SW 1271 (cell line): Measurements from ENCODE around the gene SYCE3.
"Not testable (repeated sequence)": the region's sequence is repeated elsewhere in the genome, so short reads cannot be mapped to it uniquely, and the experiment has no call there.

Source experiments
- DNase-seq, 2 experiments: peaks; one replicate each; lab custom pipeline; 2025; lab: John Stamatoyannopoulos, UW

SYCE3 gene, protein sequence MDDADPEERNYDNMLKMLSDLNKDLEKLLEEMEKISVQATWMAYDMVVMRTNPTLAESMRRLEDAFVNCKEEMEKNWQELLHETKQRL

DNA sequence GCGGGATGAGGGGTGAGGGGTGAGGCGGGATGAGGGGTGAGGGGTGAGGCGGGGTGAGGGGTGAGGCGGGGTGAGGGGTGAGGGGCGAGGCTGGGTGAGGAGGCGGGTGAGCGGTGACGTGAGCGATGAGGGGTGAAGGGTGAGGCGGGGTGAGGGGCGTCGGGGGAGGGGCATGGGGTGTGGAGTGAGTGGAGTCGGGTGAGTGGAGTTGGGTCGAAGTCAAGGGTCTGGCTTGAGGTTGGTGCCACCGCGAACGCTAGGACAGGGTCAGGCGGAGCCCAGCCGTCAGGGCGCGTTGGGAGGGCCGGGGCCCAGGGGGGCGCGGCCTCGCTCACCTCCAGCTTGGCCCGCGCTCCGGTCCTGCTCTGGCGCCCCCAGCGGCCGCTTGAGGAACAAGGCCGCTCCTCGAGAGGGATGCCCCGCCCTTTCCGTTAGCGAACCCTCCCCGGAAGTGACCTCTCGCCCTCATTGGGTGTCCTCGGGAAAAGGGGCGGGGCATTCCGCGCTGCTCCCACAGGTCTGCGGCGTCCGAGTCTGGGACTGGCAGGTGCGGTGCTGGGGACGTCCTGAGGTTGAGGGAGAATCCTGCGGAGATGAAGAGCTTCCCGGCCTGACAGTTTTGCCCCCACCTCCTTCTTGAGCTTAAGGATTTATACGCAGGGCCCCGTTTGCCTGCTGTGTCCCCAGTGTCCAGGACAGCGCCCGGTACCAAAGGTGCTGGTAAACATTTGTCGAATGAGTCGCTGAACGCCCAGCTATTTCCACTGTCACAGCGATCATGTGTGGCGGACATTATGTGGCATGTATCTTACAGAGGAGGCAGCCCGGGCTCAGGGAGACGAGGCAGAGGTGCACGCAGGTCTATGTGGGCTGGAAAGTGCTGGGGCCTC lies at the start of gene SYCE3:
Gene SYCE3, minus strand, starts transcription at position 397 of the 890 bp plus-strand sequence. CDS start 6,514 bp downstream, outside the sequence.
- DNase-seq, result peak; percentile 73 to 87

DNA sequence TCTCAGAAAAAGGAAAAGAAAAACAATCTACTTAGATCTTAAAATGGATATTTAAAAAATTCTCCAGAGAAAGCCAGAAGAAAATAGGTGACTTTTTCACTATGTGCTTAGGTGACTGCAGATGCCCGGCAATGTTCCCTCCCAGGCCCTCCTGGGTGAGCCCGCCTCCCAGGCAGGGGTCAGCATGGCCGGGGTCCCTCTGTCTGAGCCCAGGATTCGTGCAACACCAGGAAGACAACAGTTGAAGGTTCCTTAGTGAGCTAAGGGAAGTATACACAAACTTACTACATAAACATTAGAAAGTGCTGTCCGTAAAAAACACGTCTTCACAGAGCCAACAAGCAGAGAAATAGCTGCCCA lies 49.4 kb upstream of the SYCE3 start:
- DNase-seq, result no peak

DNA sequence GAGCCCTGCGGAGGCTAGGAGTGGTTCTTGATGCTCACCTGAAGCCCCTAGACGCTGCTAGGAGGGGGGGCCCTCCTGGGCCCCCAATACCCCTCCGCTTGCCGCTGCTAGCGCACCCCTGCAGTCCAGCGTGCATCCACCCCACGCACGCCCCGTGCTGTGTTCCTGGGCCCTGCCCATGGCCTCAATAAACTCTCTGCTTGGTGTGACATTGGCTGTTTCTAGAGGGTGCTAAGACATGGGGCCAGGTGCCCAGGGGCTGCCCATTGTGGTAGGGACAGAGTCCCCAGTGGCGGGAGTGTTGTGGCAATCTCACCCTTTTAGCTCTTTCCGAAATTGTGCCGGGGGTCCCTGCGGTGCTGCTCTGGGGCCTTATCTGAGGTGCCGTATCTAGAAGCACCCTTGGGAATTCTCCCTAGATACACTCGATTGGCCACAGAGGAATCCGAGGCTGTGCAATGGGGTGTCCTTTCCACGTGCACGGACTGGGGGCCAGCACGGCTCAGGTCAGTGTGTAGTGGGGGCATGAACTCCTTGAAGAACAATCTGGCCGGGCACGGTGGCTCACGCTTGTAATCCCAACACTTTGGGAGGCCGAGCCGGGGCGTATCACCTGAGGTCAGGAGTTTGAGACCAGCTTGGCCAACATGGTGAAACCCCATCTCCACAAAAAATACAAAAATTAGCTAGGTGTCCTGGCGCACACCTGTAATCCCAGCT lies 48.8 kb upstream of the SYCE3 start:
- no peak for DNase-seq

DNA sequence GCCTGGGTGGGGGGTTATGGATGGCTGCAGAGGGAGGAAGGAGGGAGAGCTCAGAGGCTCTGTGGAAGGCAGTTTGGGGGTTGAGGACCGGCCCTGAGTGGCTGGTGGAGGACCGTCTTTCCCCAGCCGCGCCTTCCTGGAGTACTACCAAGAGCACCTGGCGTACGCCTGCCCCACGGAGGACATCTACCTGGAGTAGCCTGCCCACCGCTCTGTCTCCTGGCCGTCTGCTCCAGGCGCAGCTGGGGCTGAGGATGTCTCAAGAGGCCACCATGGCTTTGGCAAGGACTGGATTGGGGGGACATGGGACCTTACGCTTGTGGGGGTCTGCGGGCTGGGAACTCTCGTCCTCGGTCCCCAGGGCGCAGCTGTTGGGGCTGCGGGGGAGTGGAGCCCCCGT lies 47.9 kb upstream of the SYCE3 start:
- DNase-seq, result no peak

DNA sequence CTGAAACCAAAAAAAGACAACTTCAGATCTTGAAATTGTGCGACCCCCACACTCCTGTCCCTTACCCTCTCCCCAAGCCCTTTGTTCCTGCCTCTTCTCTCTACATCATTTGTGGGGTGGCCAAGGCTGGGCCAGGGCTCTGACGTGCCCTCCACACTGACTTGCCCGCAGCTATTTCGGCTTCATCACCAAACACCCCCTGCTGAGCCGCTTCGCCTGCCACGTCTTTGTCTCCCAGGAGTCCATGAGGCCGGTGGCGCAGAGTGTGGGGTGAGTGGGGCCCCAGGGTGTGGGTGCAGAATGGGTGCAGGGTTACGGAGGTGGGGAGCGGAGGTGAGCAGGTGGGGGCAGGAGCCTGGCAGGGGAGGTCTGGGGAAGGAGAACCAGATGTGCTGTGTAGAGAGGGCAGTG lies 47.3 kb upstream of the SYCE3 start:
- no peak for DNase-seq

DNA sequence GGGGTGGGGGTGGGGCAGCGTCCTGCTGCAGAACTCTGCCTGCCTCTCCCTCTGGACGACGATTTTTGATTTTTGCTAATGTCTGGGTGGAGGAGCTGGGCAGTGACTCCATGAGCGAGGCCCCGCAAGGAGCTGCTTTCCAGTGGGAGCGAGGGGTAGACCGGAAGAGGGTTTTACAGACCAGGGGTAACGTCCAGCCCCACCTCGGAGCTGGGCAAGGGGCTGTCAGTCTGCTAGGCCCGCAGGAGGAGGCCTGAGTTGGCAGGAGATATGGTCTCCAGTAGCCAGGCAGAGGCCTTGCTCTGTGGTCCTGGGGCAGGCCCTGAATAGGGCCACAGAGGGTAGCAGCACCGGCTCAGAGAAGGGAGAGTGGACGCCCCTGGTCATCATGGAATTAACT lies 46.9 kb upstream of the SYCE3 start:
- no peak for DNase-seq

DNA sequence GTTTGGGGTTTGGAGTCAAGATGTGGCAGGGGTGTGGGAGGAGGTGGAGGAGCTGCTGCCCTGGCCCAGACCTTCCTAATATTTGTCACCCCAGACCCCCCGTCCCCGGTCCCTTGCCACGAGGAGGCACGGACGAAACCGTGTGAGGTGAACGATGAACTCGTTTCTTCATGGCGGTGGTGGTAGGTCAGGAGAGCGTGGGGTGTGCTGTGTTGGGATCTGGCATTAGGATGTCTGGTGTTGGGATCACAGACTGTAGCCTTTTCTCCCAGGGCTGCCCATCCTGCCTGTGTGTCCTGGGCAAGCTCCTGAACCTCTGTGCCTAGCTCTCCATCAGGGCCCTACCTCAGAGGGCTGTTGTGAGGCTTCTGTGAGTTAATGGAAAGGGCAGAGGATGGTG lies 46.3 kb upstream of the SYCE3 start:
- no peak for DNase-seq

DNA sequence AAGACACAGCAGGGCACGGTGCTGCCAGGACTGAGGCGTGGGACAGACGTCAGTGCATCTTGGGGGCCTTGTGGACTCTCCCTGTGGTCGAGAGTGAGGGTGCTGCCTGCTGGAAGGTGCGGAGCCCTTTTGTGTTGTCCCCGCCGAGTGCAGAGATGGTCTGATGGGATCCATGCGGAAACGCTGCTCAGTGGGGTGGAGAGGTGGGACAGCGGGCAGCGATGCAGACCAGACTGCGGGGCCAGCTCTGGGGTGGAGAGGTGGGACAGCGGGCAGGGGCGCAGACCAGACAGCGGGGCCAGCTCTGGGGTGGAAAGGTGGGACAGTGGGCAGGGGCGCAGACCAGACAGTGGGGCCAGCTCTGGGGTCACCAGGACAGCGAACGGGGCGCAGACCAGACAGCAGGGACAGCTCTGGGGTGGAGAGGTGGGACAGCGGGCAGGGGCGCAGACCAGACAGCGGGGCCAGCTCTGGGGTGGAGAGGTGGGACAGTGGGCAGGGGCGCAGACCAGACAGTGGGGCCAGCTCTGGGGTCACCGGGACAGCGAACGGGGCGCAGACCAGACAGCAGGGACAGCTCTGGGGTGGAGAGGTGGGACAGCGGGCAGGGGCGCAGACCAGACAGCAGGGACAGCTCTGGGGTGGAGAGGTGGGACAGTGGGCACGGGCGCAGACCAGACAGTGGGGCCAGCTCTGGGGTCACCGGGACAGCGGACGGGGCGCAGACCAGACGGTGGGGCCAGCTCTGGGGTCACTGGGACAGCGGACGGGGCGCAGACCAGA lies 45.5 kb upstream of the SYCE3 start:
- DNase-seq, result not testable (repeated sequence)

DNA sequence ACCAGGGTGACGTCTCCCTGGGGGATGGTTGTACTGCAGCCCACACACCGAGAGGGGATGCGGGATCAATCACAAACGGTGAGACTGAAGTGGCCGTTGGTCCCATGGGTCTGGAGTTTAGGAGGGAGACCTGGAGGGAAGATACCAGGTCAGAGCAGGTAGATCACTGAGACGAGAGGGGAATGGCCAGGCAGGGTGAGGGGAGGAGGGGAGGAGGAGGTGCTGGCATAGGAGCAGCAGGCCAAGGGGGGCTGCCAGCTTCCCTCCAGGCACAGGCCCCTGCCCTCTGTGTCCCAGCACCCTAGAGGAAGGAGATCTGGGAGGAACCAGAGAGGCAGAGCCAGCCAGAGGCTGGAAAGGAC lies 44.9 kb upstream of the SYCE3 start:
- no peak for DNase-seq

DNA sequence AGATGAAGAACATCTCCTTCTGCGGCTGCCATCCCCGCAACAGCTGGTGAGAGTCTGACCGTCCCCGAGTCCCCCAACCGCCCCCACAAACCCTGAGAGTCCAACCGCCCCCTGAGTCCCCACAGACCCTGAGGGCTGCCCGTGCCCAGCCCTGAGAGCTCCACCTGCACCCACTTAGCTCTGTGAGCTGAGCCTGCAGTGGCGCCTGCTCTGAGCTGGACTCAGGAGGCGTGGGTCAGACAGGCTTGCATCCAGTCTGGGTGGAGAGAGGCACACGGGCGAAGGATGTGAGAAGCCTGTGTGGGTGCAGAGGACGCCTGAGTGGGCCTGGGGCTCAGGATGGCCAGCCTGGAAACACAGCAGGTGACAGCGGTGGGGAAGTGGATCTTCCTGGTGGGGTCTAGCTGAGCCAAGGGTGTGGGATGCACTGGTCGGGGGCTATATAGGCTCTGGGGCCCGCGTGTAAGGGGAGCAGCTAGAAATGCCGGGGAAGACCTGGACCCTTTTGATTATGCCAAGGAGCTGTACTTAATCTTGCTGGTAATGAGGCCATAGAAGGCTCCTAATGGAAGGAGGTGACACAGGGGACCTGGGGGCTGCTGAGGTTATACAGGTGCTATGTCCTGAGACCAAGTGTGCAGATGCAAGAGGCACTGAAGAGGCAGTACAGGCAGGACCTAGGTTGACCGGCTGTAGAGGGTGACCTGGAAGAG lies 44.4 kb upstream of the SYCE3 start:
- no peak for DNase-seq

DNA sequence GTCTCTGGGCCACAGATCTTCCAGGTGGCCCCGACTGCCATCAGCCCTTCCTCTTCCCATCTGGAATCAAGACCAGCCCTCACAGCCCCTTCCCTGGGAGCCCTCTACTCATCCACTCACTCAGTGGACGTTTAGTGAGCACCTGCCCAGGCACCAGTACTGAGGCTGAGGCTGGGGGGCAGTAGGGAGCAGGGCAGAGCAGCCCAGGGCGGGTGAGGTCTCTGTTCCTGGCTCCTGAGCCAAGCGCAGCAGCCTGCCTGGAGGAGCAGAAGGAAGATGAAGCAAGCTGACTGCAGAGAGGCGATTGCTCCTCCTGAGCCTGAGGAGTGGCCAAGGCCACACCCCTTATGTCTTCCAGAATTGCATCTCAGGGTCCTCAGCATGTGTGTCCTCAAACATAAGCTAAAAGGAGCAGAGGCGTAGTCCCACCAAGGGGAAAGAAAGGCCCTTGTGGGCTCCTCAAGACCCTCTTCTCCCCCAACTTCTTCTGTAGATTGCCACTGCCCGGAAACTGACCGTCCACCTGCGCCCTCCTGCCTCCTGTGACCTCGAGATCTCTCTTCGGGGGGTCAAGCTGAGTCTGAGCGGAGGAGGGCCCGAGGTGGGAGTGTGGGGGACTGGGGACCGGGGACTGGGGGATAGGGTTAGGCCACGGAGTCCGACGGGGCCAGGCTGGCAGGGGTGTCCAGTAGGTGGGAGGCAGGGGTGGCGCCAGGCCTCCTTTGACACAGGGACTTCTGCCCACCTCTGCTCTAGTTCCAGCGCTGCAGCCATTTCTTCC lies 43.6 kb upstream of the SYCE3 start:
- no peak for DNase-seq

DNA sequence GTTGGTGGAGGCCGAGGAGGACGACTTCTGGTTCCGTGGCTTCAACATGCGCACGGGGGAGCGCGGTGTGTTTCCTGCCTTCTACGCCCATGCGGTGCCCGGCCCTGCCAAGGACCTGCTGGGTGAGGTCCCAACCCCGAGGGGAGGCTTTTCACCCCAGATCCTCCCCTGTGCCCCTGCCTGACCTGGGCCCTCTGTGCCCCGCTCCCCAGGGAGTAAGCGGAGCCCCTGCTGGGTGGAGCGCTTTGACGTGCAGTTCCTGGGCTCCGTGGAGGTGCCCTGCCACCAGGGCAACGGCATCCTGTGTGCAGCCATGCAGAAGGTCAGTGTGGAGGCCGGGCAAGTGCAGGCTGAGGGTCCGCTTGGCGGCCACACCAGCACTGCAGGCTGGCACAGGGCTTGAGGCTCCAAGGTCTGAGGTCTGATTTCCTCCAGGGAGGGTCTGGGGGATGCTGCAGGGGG lies 42.9 kb upstream of the SYCE3 start:
- DNase-seq, result no peak

DNA sequence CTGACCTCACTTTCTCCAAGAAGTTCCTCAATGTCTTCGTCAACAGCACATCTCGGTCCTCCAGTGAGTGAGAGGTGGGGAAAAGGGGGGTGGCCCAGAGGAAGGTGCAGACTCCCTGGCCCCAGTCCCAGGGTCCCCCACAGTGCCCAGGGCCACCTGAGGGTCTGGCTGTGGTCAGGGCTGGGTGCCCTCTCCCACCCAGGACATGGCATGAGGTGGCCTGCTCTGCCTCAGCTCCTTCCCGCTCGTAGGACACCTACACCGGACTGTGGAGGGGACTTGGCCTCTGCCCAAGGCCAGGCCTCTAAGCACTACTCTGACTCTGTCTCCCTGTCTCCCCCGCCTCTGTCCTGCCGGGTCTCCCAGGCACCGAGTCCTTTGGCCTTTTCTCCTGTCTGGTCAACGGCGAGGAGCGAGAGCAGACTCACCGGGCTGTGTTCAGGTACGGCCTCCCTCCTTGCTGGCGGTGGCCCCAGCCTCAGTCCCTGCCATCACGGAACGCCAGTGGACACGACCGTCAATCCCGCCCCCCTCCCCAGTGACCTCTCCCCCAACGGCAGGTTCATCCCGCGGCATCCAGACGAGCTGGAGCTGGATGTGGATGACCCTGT lies 42.4 kb upstream of the SYCE3 start:
- DNase-seq, result no peak

DNA sequence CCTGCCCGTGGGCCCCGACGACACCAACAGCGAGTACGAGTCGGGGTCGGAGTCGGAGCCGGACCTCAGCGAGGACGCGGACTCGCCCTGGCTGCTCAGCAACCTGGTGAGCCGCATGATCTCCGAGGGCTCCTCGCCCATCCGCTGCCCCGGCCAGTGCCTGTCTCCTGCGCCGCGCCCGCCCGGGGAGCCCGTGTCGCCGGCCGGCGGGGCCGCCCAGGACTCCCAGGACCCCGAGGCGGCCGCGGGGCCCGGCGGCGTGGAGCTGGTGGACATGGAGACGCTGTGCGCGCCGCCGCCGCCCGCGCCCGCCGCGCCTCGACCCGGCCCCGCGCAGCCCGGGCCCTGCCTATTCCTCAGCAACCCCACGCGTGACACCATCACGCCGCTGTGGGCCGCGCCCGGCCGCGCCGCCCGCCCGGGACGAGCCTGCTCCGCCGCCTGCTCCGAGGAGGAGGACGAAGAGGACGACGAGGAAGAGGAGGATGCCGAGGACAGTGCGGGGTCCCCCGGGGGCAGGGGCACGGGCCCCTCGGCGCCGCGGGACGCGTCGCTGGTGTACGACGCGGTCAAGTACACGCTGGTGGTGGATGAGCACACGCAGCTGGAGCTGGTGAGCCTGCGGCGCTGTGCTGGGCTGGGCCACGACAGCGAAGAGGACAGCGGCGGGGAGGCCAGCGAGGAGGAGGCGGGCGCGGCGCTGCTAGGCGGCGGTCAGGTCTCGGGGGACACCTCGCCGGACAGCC lies 41.7 kb upstream of the SYCE3 start:
- DNase-seq, result no peak

DNA sequence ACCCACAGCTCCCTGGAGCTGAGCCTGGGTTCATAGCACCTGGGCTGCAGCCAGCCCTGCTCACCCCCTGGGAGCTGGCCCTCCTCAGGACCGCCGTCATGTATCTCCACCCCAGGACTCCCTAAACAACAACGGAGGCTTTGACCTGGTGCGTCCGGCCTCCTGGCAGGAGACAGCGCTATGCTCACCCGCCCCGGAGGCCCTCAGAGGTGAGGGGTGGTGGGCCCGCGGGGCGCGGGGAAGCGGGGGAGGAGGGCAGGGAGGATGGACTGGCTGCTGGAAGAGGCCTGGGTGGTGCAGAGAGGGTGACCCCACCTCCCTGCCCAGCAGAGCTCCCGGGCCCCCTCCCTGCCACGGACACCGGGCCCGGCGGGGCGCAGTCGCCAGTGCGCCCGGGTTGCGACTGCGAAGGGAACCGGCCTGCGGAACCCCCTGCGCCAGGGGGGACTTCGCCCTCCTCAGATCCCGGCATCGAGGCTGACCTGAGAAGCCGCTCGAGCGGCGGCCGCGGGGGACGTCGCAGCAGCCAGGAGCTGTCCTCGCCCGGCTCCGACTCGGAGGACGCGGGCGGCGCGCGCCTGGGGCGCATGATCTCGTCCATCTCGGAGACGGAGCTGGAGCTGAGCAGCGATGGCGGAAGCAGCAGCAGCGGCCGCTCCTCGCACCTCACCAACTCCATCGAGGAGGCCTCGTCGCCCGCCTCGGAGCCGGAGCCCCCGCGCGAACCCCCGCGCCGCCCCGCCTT lies 41.0 kb upstream of the SYCE3 start:
- no peak for DNase-seq

DNA sequence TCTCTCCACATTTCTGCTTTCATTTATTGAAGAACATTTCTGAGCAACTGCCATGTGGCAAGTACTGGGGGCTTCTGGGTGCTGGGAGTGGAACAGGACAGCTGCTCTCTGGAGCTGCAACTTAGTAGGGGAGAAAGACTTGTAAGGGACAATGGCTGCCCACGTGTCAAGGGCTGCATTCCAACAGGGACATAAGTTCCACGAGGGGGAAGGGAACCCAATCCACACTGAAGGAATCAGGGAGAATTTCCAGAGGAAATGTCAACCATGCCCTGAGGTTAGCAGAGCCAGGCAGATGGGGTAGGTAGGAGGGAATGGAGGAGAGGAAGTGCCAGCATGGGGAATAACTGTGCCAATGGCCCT lies 39.6 kb upstream of the SYCE3 start:
- no peak for DNase-seq

DNA sequence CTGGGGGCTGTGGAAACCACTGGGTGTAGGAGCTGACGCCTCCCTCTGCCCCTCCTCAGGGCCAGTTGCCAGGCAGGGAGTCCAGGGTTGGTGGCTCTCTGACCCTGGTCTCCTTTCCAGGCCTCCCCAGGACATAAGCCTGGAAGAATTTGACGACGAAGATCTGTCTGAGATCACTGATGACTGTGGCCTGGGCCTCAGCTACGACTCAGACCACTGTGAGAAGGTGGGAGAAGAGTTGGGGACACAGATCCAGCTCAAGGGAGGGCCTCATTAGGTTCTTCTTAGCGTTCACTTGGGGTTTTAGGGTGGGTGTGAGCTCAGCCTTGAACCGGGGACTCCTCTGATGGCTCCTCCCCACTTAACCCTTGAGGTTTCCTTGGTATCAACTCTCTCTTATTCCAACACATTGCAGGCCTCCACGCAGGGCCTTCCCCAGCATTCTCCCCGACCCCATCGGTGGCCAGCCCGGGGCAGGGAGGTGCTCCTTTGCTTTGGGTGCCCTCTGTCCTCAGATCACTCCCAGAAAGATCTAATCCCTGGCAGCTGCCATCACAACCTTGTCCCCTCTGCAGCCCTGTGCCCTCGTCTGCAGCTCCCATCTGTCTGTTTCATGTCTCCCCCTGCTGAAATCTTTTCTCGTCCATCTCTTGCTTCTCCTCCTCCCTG lies 39.1 kb upstream of the SYCE3 start:
- no peak for DNase-seq

DNA sequence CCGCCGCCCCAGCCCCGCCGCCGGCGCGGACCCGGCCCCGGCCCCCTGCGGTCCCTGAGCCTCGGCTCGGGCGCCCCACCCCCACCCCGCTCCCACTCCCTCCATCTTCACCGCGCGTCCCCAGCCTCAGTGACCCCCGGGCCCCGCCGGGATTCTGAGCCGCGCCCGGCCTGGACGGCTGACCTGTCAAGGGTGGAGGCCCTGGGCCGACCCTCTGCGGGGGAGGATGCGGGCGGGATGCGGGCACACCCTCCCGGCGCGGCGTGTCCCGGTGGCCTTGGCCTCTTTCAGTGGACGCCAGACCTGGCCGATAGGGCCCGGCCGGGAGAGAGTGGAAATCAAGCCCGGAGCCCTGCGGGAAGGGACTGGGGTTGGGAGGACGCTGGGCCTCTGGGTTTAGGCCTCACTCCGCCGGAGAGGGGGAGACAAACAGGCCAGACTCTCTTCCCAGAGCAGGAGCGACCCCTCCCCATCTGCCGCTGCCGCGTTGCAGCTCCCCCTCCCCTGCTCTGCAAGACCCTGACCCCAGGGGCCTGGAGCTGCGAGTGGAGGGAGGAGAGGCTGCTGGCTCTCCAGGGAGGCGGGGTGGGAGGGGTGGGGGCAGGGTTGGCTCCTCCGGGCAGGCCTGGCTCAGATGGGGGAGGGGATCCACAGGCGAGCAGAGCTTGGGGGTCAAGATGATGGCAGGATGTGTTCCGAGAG lies 38.4 kb upstream of the SYCE3 start:
- DNase-seq, result no peak
